ENCODE measurements around the gene CNGB1.

Gene CNGB1

GRCh38 chr16:57948027-57948426 lies 22.9 kb downstream of the CNGB1 start:
- H3F3A ChIP-seq (ENCODE audit: insufficient read depth) = no peaks in the 10 kb centered on the region
- no peak overlapping the region for H3K9ac ChIP-seq (ENCODE audit: low read length)
- no peak overlapping the region for H3K4me2 ChIP-seq (ENCODE audit: low read depth, low read length, poor library complexity, severe bottlenecking)
- no peaks in the 10 kb centered on the region for H3K9me2 ChIP-seq (replicated peaks; ENCODE audit: insufficient read depth, low read length)
- no peak overlapping the region for H2AFZ ChIP-seq (ENCODE audit: low read depth, low read length, severe bottlenecking)
- H3K4me3 ChIP-seq (ENCODE audit: insufficient read depth, low read length, poor library complexity, severe bottlenecking) = no peak overlapping the region
- TF ChIP-seq EZH2phosphoT487 (conservative IDR thresholded peaks at IDR 0.05; ENCODE audit: low read length) (no peak), CTCF (IDR thresholded peaks at IDR 0.05; ENCODE audit: insufficient read depth, low read length, poor library complexity, severe bottlenecking) (no peak)
- no peaks in the 10 kb centered on the region for H3K79me2 ChIP-seq (ENCODE audit: insufficient read depth, low read length)
- H3K9me3 ChIP-seq (ENCODE audit: insufficient read depth, low read length) = no peaks in the 10 kb centered on the region
- H4K20me1 ChIP-seq (ENCODE audit: low read depth, low read length) = no peaks in the 10 kb centered on the region
- no peaks in the 10 kb centered on the region for H3K27me3 ChIP-seq (ENCODE audit: low read length)
- no peak overlapping the region for H3K27ac ChIP-seq (ENCODE audit: low read depth, low read length)
- H3K36me3 ChIP-seq (ENCODE audit: low read length) = no peaks in the 10 kb centered on the region

- no peaks in the 10 kb centered on the region for H3K27me3 ChIP-seq (ENCODE audit: low read length)
- no peaks in the 10 kb centered on the region for H4K20me1 ChIP-seq (ENCODE audit: low read depth, low read length)
- no peaks in the 10 kb centered on the region for H3K79me2 ChIP-seq (ENCODE audit: insufficient read depth, low read length)
- TF ChIP-seq EZH2phosphoT487 (conservative IDR thresholded peaks at IDR 0.05; ENCODE audit: low read length) = no peak
- no peak for TF ChIP-seq CTCF (IDR thresholded peaks at IDR 0.05; ENCODE audit: insufficient read depth, low read length, poor library complexity, severe bottlenecking)
- no peak overlapping the region for H3K27ac ChIP-seq (ENCODE audit: low read depth, low read length)
- H3K9me2 ChIP-seq (replicated peaks; ENCODE audit: insufficient read depth, low read length) = no peaks in the 10 kb centered on the region
- H3K9ac ChIP-seq (ENCODE audit: low read length) = no peak overlapping the region
- no peaks in the 10 kb centered on the region for H3K36me3 ChIP-seq (ENCODE audit: low read length)
- no peak overlapping the region for H2AFZ ChIP-seq (ENCODE audit: low read depth, low read length, severe bottlenecking)
- H3K9me3 ChIP-seq (ENCODE audit: insufficient read depth, low read length) = no peaks in the 10 kb centered on the region
- H3K4me3 ChIP-seq (ENCODE audit: insufficient read depth, low read length, poor library complexity, severe bottlenecking) = no peak overlapping the region
- H3K4me2 ChIP-seq (ENCODE audit: low read depth, low read length, poor library complexity, severe bottlenecking) = no peak overlapping the region
- no peaks in the 10 kb centered on the region for H3F3A ChIP-seq (ENCODE audit: insufficient read depth)
Observed at GRCh38 chr16:57947261-57947660, 23.7 kb downstream of the CNGB1 start.

- H3K36me3 ChIP-seq (ENCODE audit: low read length) = no peaks in the 10 kb centered on the region
- H3K9me2 ChIP-seq (replicated peaks; ENCODE audit: insufficient read depth, low read length) = no peaks in the 10 kb centered on the region
- no peak overlapping the region for H3K9ac ChIP-seq (ENCODE audit: low read length)
- H2AFZ ChIP-seq (ENCODE audit: low read depth, low read length, severe bottlenecking) = no peak overlapping the region
- no peak overlapping the region for H3K4me3 ChIP-seq (ENCODE audit: insufficient read depth, low read length, poor library complexity, severe bottlenecking)
- no peak overlapping the region for H3K27ac ChIP-seq (ENCODE audit: low read depth, low read length)
- H3K79me2 ChIP-seq (ENCODE audit: insufficient read depth, low read length) = no peaks in the 10 kb centered on the region
- no peak for TF ChIP-seq EZH2phosphoT487 (conservative IDR thresholded peaks at IDR 0.05; ENCODE audit: low read length)
- no peak for TF ChIP-seq CTCF (IDR thresholded peaks at IDR 0.05; ENCODE audit: insufficient read depth, low read length, poor library complexity, severe bottlenecking)
- H3F3A ChIP-seq (ENCODE audit: insufficient read depth) = no peaks in the 10 kb centered on the region
- H4K20me1 ChIP-seq (ENCODE audit: low read depth, low read length) = no peaks in the 10 kb centered on the region
- H3K9me3 ChIP-seq (ENCODE audit: insufficient read depth, low read length) = no peaks in the 10 kb centered on the region
- no peak overlapping the region for H3K4me2 ChIP-seq (ENCODE audit: low read depth, low read length, poor library complexity, severe bottlenecking)
- H3K27me3 ChIP-seq (ENCODE audit: low read length) = no peaks in the 10 kb centered on the region
Observed at GRCh38 chr16:57946181-57946801, 24.6 kb downstream of the CNGB1 start.

Data from SU-DHL-6 (cell line).